ENCODE data around the gene TPCN1. TPM values are rescaled to one million over a fixed set of nuclear protein-coding genes. Genes with fewer than 3 reads are reported as not detected.

Gene TPCN1
- total RNA-seq, 1 donor from 2014 or later: 35.2 TPM

- peak; percentile 74 for ATAC-seq
These were observed 66.6 kb downstream of the TPCN1 start for GRCh38 chr12:113287899-113288282.

- no peak for ATAC-seq
These were observed 68.1 kb downstream of the TPCN1 start for GRCh38 chr12:113289361-113289760.

- ATAC-seq: no peak
These were observed 69.2 kb downstream of the TPCN1 start for GRCh38 chr12:113290506-113290905.

GRCh38 chr12:113291586-113291985, 70.3 kb downstream of the TPCN1 start:
- no peak for ATAC-seq

- no peak for ATAC-seq
These were observed 70.8 kb downstream of the TPCN1 start for GRCh38 chr12:113292091-113292490.

GRCh38 chr12:113292547-113292946, 71.3 kb downstream of the TPCN1 start:
- ATAC-seq: no peak

- no peak for ATAC-seq
These were observed 71.8 kb downstream of the TPCN1 start for GRCh38 chr12:113293100-113293499.

- no peak for ATAC-seq
These were observed 74.8 kb downstream of the TPCN1 start for GRCh38 chr12:113295886-113296556.

- no peak for ATAC-seq
These were observed 75.4 kb downstream of the TPCN1 start for GRCh38 chr12:113296557-113297213.

GRCh38 chr12:113297214-113297587, 75.9 kb downstream of the TPCN1 start:
- ATAC-seq: no peak

- no peak for ATAC-seq
These were observed 76.6 kb downstream of the TPCN1 start for GRCh38 chr12:113297621-113298471.

GRCh38 chr12:113298472-113298817, 77.2 kb downstream of the TPCN1 start:
- no peak for ATAC-seq

- peak; percentile 23 for ATAC-seq
These were observed 77.7 kb downstream of the TPCN1 start for GRCh38 chr12:113298861-113299545.

GRCh38 chr12:113299619-113300237, 78.5 kb downstream of the TPCN1 start:
- ATAC-seq: peak; percentile 87

GRCh38 chr12:113301811-113302210, 80.5 kb downstream of the TPCN1 start:
- ATAC-seq: no peak

GRCh38 chr12:113302466-113302865, 81.2 kb downstream of the TPCN1 start:
- ATAC-seq: no peak

- no peak for ATAC-seq
These were observed 81.8 kb downstream of the TPCN1 start for GRCh38 chr12:113302886-113303640.

GRCh38 chr12:113305281-113305856, 84.1 kb downstream of the TPCN1 start:
- ATAC-seq: no peak

GRCh38 chr12:113306382-113306781, 85.1 kb downstream of the TPCN1 start:
- ATAC-seq: no peak

- ATAC-seq: no peak
These were observed 89.2 kb downstream of the TPCN1 start for GRCh38 chr12:113310489-113310888.

GRCh38 chr12:113314121-113314529, 92.9 kb downstream of the TPCN1 start:
- no peak for ATAC-seq

All from esophagus mucosa (tissue), 1 donor.